ENCODE measurements around the gene PIKFYVE.
"Not testable (repeated sequence)": the region's sequence is repeated elsewhere in the genome, so short reads cannot be mapped to it uniquely, and the experiment has no call there.

PIKFYVE gene, protein sequence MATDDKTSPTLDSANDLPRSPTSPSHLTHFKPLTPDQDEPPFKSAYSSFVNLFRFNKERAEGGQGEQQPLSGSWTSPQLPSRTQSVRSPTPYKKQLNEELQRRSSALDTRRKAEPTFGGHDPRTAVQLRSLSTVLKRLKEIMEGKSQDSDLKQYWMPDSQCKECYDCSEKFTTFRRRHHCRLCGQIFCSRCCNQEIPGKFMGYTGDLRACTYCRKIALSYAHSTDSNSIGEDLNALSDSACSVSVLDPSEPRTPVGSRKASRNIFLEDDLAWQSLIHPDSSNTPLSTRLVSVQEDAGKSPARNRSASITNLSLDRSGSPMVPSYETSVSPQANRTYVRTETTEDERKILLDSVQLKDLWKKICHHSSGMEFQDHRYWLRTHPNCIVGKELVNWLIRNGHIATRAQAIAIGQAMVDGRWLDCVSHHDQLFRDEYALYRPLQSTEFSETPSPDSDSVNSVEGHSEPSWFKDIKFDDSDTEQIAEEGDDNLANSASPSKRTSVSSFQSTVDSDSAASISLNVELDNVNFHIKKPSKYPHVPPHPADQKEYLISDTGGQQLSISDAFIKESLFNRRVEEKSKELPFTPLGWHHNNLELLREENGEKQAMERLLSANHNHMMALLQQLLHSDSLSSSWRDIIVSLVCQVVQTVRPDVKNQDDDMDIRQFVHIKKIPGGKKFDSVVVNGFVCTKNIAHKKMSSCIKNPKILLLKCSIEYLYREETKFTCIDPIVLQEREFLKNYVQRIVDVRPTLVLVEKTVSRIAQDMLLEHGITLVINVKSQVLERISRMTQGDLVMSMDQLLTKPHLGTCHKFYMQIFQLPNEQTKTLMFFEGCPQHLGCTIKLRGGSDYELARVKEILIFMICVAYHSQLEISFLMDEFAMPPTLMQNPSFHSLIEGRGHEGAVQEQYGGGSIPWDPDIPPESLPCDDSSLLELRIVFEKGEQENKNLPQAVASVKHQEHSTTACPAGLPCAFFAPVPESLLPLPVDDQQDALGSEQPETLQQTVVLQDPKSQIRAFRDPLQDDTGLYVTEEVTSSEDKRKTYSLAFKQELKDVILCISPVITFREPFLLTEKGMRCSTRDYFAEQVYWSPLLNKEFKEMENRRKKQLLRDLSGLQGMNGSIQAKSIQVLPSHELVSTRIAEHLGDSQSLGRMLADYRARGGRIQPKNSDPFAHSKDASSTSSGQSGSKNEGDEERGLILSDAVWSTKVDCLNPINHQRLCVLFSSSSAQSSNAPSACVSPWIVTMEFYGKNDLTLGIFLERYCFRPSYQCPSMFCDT (N-terminal part only)

GRCh38 chr2:208265801-208266552, at the start of gene PIKFYVE:
TSS of gene PIKFYVE (plus strand) at chr2:208266255. CDS start at chr2:208271520, 5,265 bp downstream.
- Histone ChIP-seq H3K4me3 (peak within 1 kb of the TSS; percentile 84 to 99), H3K27me3 (no peaks in the 10 kb centered on the region), H3K27ac (peak within 1 kb of the TSS; percentile 96 to 98), H3K9me3 (no peaks in the 10 kb centered on the region), H3K36me3 (no peaks in the 10 kb centered on the region), H3K4me1 (peaks cover 0 to 38% (median 24%) of the 10 kb centered on the region in 4 donors)
- TF ChIP-seq CTCF (IDR thresholded peaks at IDR 0.05) = peak in 1 of 2 experiments; percentile 13
- peak; percentile 96 to 98 for DNase-seq
- intact Hi-C loops (cut with DNase I; ENCODE audit: low total_unique reads) = loop anchor here (5.0 to 10.0 kb wide), 3 partner anchors 56 to 641 kb away; partner anchors contain the start of gene METTL21A

DNA sequence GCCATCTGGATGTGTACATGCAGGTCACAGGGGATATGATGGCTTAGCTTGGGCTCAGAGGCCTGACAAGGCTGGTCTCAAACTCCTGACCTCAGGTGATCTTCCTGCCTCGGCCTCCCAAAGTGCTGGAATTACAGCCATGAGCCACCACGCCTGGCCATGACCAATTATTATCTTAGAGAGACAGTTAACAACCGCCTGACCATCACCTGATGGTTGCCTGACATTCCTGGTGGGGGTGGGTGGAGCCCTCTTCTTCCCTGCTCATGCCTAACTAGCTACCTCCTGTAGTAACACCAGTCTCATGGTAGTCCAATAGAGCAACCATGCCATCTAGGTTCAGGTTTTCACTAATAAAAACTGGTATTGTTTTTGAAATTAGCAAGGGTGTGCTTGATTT, 44.2 kb upstream of the PIKFYVE start:
- intact Hi-C loops (cut with DNase I; ENCODE audit: low total_unique reads); H3K36me3 ChIP-seq; DNase-seq; H3K27me3 ChIP-seq; H3K9me3 ChIP-seq; H3K4me1 ChIP-seq; H3K4me3 ChIP-seq; H3K27ac ChIP-seq: not testable (repeated sequence)

DNA sequence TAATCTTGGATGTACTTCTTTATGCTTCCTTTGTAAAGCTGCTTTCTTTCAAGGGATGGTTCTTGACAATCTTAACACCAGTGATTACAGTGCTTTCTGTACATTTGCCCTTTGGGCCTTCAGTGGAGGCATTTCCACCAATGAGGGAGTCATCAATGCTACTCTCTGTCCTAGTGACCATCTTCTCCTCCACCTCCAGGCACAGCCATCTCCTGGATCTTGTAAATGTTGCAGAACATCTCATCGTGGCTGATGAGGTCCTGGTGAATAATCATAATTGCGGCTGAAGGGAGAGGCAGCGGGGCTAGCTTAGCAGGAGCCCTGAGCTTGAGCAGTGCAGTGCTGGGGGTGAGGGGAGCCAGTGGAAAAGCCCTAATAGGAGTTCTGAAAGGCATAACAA, 43.7 kb upstream of the PIKFYVE start:
- intact Hi-C loops (cut with DNase I; ENCODE audit: low total_unique reads) = no loop called here
- no peak for TF ChIP-seq CTCF (IDR thresholded peaks at IDR 0.05)
- no peaks in the 10 kb centered on the region for H3K4me1 ChIP-seq
- no peak for DNase-seq
- H3K36me3 ChIP-seq = no peaks in the 10 kb centered on the region
- H3K27me3 ChIP-seq = no peaks in the 10 kb centered on the region
- H3K9me3 ChIP-seq = no peaks in the 10 kb centered on the region
- no peak overlapping the region for H3K4me3 ChIP-seq
- H3K27ac ChIP-seq = no peak overlapping the region

DNA sequence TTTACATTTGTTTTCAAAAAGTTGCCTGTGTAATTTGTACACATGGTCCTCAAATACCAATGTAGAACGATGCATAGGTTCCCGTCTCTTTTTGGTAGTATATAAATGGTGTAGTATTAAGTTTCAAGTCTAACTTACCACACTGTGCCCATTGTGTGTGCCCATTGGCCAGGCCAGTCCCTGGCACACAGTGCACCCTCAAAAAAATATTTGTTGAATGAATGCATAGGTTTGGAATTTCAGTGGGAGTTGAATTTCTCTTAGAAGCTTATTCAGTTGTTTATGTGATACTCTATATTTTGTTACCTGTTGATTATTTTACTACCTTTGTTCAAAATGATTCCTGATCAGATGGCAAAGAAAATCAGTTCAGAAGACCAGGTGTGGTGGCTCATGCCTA, 41.3 kb upstream of the PIKFYVE start:
- intact Hi-C loops (cut with DNase I; ENCODE audit: low total_unique reads) = no loop called here
- no peaks in the 10 kb centered on the region for H3K36me3 ChIP-seq
- H3K9me3 ChIP-seq = no peaks in the 10 kb centered on the region
- H3K4me1 ChIP-seq = no peaks in the 10 kb centered on the region
- no peak overlapping the region for H3K27ac ChIP-seq
- H3K4me3 ChIP-seq = no peak overlapping the region
- no peak for DNase-seq
- no peaks in the 10 kb centered on the region for H3K27me3 ChIP-seq
- TF ChIP-seq CTCF (IDR thresholded peaks at IDR 0.05) = no peak

GRCh38 chr2:208227581-208228232, 38.3 kb upstream of the PIKFYVE start:
- H3K9me3 ChIP-seq = no peaks in the 10 kb centered on the region
- intact Hi-C loops (cut with DNase I; ENCODE audit: low total_unique reads) = no loop called here
- no peak overlapping the region for H3K27ac ChIP-seq
- no peaks in the 10 kb centered on the region for H3K27me3 ChIP-seq
- no peak for TF ChIP-seq CTCF (IDR thresholded peaks at IDR 0.05)
- H3K4me3 ChIP-seq = no peak overlapping the region
- DNase-seq = no peak
- no peaks in the 10 kb centered on the region for H3K36me3 ChIP-seq
- no peaks in the 10 kb centered on the region for H3K4me1 ChIP-seq
